ENCODE results near the gene CFAP77. TPM values are rescaled to one million over a fixed set of nuclear protein-coding genes. Genes with fewer than 3 reads are reported as not detected.

Gene CFAP77
- total RNA-seq, 1 donor from 2014 or later: 0.43 TPM

DNA sequence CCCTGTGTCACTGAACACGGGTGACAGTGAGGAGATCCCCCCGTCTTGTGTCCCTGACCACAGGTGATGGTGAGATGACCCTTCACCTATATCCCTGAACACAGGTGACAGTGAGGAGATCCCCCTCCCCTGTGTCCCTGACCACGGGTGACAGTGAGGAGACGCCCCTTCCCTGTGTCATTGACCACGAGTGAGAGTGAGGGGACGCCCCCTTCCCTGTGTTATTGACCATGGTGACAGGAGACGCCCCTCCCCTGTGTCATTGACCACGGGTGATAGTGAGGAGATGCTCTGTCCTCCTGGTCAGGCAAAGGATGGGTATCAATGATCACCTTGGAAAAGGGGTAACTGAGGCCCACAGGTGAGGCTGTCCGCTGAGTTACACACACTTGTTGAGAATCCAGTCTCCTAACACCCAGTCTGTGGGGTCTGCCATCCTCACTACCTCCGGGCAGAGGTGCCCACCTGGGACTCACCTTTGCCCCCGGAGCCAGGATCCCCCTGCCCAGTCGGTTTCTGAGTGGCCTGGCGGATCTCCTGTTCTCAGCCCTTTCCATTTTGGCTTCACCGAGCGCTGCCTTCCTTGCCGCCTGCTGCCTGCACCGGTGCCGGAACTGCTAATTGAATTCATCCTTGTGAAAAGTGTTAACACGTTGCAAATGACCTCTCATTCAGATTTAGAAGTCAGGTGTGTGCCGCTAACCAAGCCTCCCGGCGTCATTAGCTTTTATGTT is 104.2 kb downstream of the CFAP77 start:
- Mint-ChIP-seq H3K4me1 (ENCODE audit: low read depth) (no peaks in the 10 kb centered on the region), H3K9me3 (ENCODE audit: low read depth) (no peaks in the 10 kb centered on the region), H3K27ac (no peak overlapping the region), H3K27me3 (peaks cover 34% of the 10 kb centered on the region), H3K36me3 (ENCODE audit: insufficient read depth) (no peaks in the 10 kb centered on the region), H3K4me3 (ENCODE audit: low read depth) (no peak overlapping the region)
- no peak for TF ChIP-seq CTCF (IDR thresholded peaks at IDR 0.05; ENCODE audit: unreplicated experiment)
- no peak for DNase-seq (ENCODE audit: low spot score, unreplicated experiment)

- no peaks in the 10 kb centered on the region for H3K36me3 Mint-ChIP-seq (ENCODE audit: insufficient read depth)
- no peaks in the 10 kb centered on the region for H3K4me1 Mint-ChIP-seq (ENCODE audit: low read depth)
- no peak overlapping the region for H3K4me3 Mint-ChIP-seq (ENCODE audit: low read depth)
- no peak for DNase-seq (ENCODE audit: low spot score, unreplicated experiment)
- H3K27me3 Mint-ChIP-seq: peaks cover 34% of the 10 kb centered on the region
- no peak for TF ChIP-seq CTCF (IDR thresholded peaks at IDR 0.05; ENCODE audit: unreplicated experiment)
- H3K27ac Mint-ChIP-seq: no peak overlapping the region
- H3K9me3 Mint-ChIP-seq (ENCODE audit: low read depth): no peaks in the 10 kb centered on the region
Observed at GRCh38 chr9:132514821-132515220, 104.8 kb downstream of the CFAP77 start.

DNA sequence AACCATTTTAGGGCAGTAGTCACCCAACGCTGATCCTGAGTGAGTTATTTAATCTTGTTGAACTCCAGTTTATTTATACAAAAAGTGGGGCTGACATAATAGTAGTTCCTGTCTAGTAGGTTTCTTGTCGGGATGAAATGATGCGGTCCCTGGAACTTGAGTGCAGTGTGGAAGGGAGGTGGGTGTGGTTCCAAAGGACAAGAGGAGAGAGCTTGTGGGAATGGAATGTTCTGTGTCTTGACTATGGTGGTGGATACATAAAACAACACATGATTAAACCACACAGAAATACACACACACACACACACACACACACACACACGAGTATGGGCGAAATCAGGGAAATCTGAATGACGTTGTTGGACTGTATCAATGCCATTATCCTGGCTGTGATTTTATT is 106.3 kb downstream of the CFAP77 start:
- no peak for DNase-seq (ENCODE audit: low spot score, unreplicated experiment)
- H3K36me3 Mint-ChIP-seq (ENCODE audit: insufficient read depth): no peaks in the 10 kb centered on the region
- H3K4me3 Mint-ChIP-seq (ENCODE audit: low read depth): no peak overlapping the region
- H3K9me3 Mint-ChIP-seq (ENCODE audit: low read depth): no peaks in the 10 kb centered on the region
- H3K4me1 Mint-ChIP-seq (ENCODE audit: low read depth): no peaks in the 10 kb centered on the region
- no peak overlapping the region for H3K27ac Mint-ChIP-seq
- no peak for TF ChIP-seq CTCF (IDR thresholded peaks at IDR 0.05; ENCODE audit: unreplicated experiment)
- H3K27me3 Mint-ChIP-seq: peaks cover 32% of the 10 kb centered on the region

- H3K4me1 Mint-ChIP-seq (ENCODE audit: low read depth): no peaks in the 10 kb centered on the region
Observed at GRCh38 chr9:132516911-132517310, 106.9 kb downstream of the CFAP77 start.

More at GRCh38 chr9:132516911-132517310, 106.9 kb downstream of the CFAP77 start:
- no peak overlapping the region for H3K4me3 Mint-ChIP-seq (ENCODE audit: low read depth)
- no peaks in the 10 kb centered on the region for H3K36me3 Mint-ChIP-seq (ENCODE audit: insufficient read depth)
- H3K27ac Mint-ChIP-seq: no peak overlapping the region
- no peaks in the 10 kb centered on the region for H3K9me3 Mint-ChIP-seq (ENCODE audit: low read depth)
- no peak for DNase-seq (ENCODE audit: low spot score, unreplicated experiment)
- TF ChIP-seq CTCF (IDR thresholded peaks at IDR 0.05; ENCODE audit: unreplicated experiment): no peak
- peaks cover 34% of the 10 kb centered on the region for H3K27me3 Mint-ChIP-seq

All from progenitor cell of endocrine pancreas (in vitro differentiated cells).